ENCODE results near the gene THOC6.
"Not testable (repeated sequence)": the region's sequence is repeated elsewhere in the genome, so short reads cannot be mapped to it uniquely, and the experiment has no call there.

The THOC6 gene

DNA sequence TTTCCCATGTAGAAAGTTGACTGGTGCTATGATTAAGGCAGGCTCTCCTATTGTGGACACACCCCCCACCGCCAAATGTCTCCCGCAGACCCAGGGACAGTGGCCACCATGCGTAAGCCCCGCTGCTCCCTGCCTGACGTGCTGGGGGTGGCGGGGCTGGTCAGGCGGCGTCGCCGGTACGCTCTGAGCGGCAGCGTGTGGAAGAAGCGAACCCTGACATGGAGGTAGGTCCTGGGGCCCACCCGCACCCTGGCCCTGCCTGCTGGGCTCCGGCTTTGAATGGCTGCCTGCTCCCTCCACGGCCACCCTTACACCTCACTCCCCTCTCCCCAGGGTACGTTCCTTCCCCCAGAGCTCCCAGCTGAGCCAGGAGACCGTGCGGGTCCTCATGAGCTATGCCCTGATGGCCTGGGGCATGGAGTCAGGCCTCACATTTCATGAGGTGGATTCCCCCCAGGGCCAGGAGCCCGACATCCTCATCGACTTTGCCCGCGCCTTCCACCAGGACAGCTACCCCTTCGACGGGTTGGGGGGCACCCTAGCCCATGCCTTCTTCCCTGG lies 26.2 kb downstream of the THOC6 start:
- no peak overlapping the region for H2BK120ac ChIP-seq (ENCODE audit: low read depth, low read length)
- no peaks in the 10 kb centered on the region for H3K79me2 ChIP-seq (ENCODE audit: control insufficient read depth, insufficient read depth, low read length)
- H2AK5ac ChIP-seq (ENCODE audit: low read length), result no peak overlapping the region
- no peak overlapping the region for H3K18ac ChIP-seq (ENCODE audit: low read length)
- no peak overlapping the region for H3K56ac ChIP-seq (ENCODE audit: low read length)
- H3K36me3 ChIP-seq (ENCODE audit: control insufficient read depth, insufficient read depth, low read length), result no peaks in the 10 kb centered on the region
- H3K9ac ChIP-seq (ENCODE audit: low read length), result no peak overlapping the region
- H4K8ac ChIP-seq (ENCODE audit: low read depth, low read length), result no peak overlapping the region
- H4K5ac ChIP-seq (ENCODE audit: low read length), result no peak overlapping the region
- H3K4ac ChIP-seq (ENCODE audit: low read depth, low read length), result no peak overlapping the region
- no peaks in the 10 kb centered on the region for H3K4me1 ChIP-seq (ENCODE audit: control insufficient read depth, low read depth, low read length)
- no peak overlapping the region for H2BK5ac ChIP-seq (ENCODE audit: low read length)
- no peak overlapping the region for H2BK15ac ChIP-seq (replicated peaks; ENCODE audit: low read depth)
- H3K4me3 ChIP-seq (ENCODE audit: low read length), result no peak overlapping the region
- H3K79me1 ChIP-seq (ENCODE audit: low read length), result no peaks in the 10 kb centered on the region
- H3K4me2 ChIP-seq (ENCODE audit: low read length), result no peak overlapping the region
- peaks cover 4% of the 10 kb centered on the region for H3K27me3 ChIP-seq (ENCODE audit: insufficient read depth, low read length, poor library complexity)
- WGBS (ENCODE audit: extremely low coverage, insufficient coverage, low lambda C conversion rate), result no CpG with 5 or more reads among the region's 26 CpGs
- H3K23ac ChIP-seq (ENCODE audit: low read length), result no peak overlapping the region
- no peak overlapping the region for H3K27ac ChIP-seq (ENCODE audit: low read depth, low read length)
- DNase-seq, result no peak

DNA sequence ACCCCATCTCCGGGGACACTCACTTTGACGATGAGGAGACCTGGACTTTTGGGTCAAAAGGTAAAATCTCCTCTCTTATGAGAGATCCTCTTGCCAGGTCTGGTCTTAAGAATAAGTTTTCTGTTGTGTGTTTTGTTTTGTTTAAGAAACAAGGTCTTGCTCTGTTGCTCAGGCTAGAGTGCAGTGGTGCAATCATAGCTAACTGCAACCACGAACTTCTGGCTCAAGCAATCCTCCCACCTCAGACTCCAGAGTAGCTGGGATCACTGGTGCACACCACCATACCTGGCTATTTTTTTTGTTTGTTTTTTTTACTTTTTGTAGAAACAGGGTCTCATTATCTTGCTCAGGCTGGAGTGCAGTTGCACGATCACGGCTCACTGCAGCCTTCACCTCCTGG lies 26.7 kb downstream of the THOC6 start:
- no peaks in the 10 kb centered on the region for H3K4me1 ChIP-seq (ENCODE audit: control insufficient read depth, low read depth, low read length)
- H3K4me2 ChIP-seq (ENCODE audit: low read length), result no peak overlapping the region
- H3K56ac ChIP-seq (ENCODE audit: low read length), result no peak overlapping the region
- H4K5ac ChIP-seq (ENCODE audit: low read length), result no peak overlapping the region
- no peak overlapping the region for H3K9ac ChIP-seq (ENCODE audit: low read length)
- H3K4me3 ChIP-seq (ENCODE audit: low read length), result no peak overlapping the region
- no peaks in the 10 kb centered on the region for H3K36me3 ChIP-seq (ENCODE audit: control insufficient read depth, insufficient read depth, low read length)
- no peak overlapping the region for H2BK5ac ChIP-seq (ENCODE audit: low read length)
- DNase-seq, result no peak
- no peak overlapping the region for H4K8ac ChIP-seq (ENCODE audit: low read depth, low read length)
- no peak overlapping the region for H3K18ac ChIP-seq (ENCODE audit: low read length)
- H3K4ac ChIP-seq (ENCODE audit: low read depth, low read length), result no peak overlapping the region
- H3K79me1 ChIP-seq (ENCODE audit: low read length), result no peaks in the 10 kb centered on the region
- peaks cover 4% of the 10 kb centered on the region for H3K27me3 ChIP-seq (ENCODE audit: insufficient read depth, low read length, poor library complexity)
- H3K79me2 ChIP-seq (ENCODE audit: control insufficient read depth, insufficient read depth, low read length), result no peaks in the 10 kb centered on the region
- no CpG with 5 or more reads among the region's 5 CpGs for WGBS (ENCODE audit: extremely low coverage, insufficient coverage, low lambda C conversion rate)
- H3K27ac ChIP-seq (ENCODE audit: low read depth, low read length), result no peak overlapping the region
- no peak overlapping the region for H2BK120ac ChIP-seq (ENCODE audit: low read depth, low read length)
- H3K23ac ChIP-seq (ENCODE audit: low read length), result no peak overlapping the region
- no peak overlapping the region for H2BK15ac ChIP-seq (replicated peaks; ENCODE audit: low read depth)
- H2AK5ac ChIP-seq (ENCODE audit: low read length), result no peak overlapping the region

DNA sequence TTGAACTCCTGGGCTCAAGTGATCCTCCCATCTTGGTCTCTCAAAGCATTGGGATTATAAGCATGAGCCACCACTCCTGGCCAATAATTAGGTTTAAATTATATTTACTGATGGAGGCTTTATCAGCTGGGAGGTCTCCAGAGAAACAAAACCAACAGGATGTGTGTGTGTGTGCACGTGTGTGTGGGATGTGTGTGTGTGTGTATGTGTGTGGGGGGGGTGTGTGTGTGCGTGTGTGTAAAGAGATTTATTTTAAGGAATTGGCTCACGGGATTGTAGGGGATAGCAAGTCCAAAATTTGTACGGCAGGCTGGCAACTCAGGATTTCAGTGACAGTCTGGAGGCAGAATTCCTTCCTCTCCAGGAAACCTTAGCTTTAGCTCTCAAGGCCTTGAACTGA lies 27.2 kb downstream of the THOC6 start:
- Histone ChIP-seq H4K8ac (ENCODE audit: low read depth, low read length) (no peak overlapping the region), H3K4me1 (ENCODE audit: control insufficient read depth, low read depth, low read length) (no peaks in the 10 kb centered on the region), H2BK120ac (ENCODE audit: low read depth, low read length) (no peak overlapping the region), H3K4me2 (ENCODE audit: low read length) (no peak overlapping the region), H3K56ac (ENCODE audit: low read length) (no peak overlapping the region), H3K27ac (ENCODE audit: low read depth, low read length) (no peak overlapping the region), H3K9ac (ENCODE audit: low read length) (no peak overlapping the region), H3K4ac (ENCODE audit: low read depth, low read length) (no peak overlapping the region), H3K36me3 (ENCODE audit: control insufficient read depth, insufficient read depth, low read length) (no peaks in the 10 kb centered on the region), H3K23ac (ENCODE audit: low read length) (no peak overlapping the region), H2BK5ac (ENCODE audit: low read length) (no peak overlapping the region), H2BK15ac (replicated peaks; ENCODE audit: low read depth) (no peak overlapping the region), H4K5ac (ENCODE audit: low read length) (no peak overlapping the region), H3K79me1 (ENCODE audit: low read length) (no peaks in the 10 kb centered on the region), H3K4me3 (ENCODE audit: low read length) (no peak overlapping the region), H3K18ac (ENCODE audit: low read length) (no peak overlapping the region), H3K79me2 (ENCODE audit: control insufficient read depth, insufficient read depth, low read length) (no peaks in the 10 kb centered on the region), H2AK5ac (ENCODE audit: low read length) (no peak overlapping the region), H3K27me3 (ENCODE audit: insufficient read depth, low read length, poor library complexity) (peaks cover 4% of the 10 kb centered on the region)
- WGBS (ENCODE audit: extremely low coverage, insufficient coverage, low lambda C conversion rate), result 100% methylated on average over 2 of the region's 4 CpGs
- DNase-seq, result no peak

DNA sequence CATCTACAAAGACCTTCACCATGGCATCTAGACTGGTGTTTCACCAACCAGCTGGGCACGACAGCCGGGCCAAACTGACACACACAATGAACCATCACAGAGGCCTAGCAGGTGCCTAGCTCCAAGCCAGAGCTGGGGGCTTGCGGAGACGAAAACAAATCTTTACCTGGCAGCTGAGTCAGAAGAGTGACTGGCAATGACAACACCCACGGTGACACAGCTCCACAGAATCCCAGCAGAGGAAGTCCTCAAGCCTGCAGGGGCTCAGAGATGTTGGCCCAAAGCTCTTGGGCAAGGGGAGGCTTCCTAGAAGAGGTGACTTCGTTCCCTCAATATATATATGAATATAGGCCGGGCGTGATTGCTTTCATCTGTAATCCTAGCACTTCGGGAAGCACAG lies 27.7 kb downstream of the THOC6 start:
- H3K4ac ChIP-seq (ENCODE audit: low read depth, low read length), result no peak overlapping the region
- no peak overlapping the region for H4K5ac ChIP-seq (ENCODE audit: low read length)
- no peaks in the 10 kb centered on the region for H3K79me1 ChIP-seq (ENCODE audit: low read length)
- no CpG with 5 or more reads among the region's 9 CpGs for WGBS (ENCODE audit: extremely low coverage, insufficient coverage, low lambda C conversion rate)
- no peaks in the 10 kb centered on the region for H3K4me1 ChIP-seq (ENCODE audit: control insufficient read depth, low read depth, low read length)
- H2AK5ac ChIP-seq (ENCODE audit: low read length), result no peak overlapping the region
- H3K79me2 ChIP-seq (ENCODE audit: control insufficient read depth, insufficient read depth, low read length), result no peaks in the 10 kb centered on the region
- H3K9ac ChIP-seq (ENCODE audit: low read length), result no peak overlapping the region
- H2BK5ac ChIP-seq (ENCODE audit: low read length), result no peak overlapping the region
- H2BK15ac ChIP-seq (replicated peaks; ENCODE audit: low read depth), result no peak overlapping the region
- DNase-seq, result no peak
- no peak overlapping the region for H3K56ac ChIP-seq (ENCODE audit: low read length)
- H3K18ac ChIP-seq (ENCODE audit: low read length), result no peak overlapping the region
- H3K4me3 ChIP-seq (ENCODE audit: low read length), result no peak overlapping the region
- H3K36me3 ChIP-seq (ENCODE audit: control insufficient read depth, insufficient read depth, low read length), result no peaks in the 10 kb centered on the region
- H4K8ac ChIP-seq (ENCODE audit: low read depth, low read length), result no peak overlapping the region
- peaks cover 4% of the 10 kb centered on the region for H3K27me3 ChIP-seq (ENCODE audit: insufficient read depth, low read length, poor library complexity)
- H3K23ac ChIP-seq (ENCODE audit: low read length), result no peak overlapping the region
- no peak overlapping the region for H3K27ac ChIP-seq (ENCODE audit: low read depth, low read length)
- no peak overlapping the region for H3K4me2 ChIP-seq (ENCODE audit: low read length)
- H2BK120ac ChIP-seq (ENCODE audit: low read depth, low read length), result no peak overlapping the region

DNA sequence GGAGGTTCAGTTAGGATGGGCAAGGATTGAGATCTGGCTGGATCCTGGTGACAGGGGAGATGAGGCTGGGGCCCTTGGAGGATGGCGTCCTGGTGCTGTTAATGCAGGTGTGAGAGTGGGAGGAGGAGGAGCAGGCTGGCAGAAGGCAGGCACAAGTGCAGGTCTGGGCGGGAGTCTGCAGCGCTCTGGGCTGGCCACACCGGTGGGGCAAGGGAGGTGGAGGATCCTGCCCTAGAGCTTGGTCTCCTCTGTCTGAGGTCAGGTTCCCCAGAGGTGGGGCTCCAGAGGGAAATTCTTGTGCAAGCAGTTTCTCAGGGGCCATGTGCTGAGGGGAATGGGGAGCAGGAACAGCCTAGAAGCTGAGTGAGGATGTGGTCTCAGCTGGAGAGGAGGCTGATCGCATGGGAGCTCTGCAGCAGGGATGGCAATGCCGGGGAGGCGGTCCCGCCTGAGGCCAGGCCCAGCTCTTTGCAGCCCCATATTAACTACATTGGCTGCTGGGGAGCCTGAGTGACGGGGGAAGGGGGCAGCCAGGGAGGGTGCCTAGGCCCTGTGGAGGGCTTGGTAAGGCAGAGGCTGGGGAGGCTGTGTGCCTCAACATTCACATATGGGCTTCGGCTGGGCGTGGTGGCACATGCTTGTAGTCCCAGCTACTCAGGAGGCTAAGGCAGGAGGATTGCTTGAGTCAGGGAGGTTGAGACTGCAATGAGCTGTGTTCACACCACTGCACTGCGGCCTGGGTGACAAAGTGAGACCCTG lies 28.9 kb downstream of the THOC6 start:
- not testable (repeated sequence) for H3K23ac ChIP-seq (ENCODE audit: low read length); H2BK15ac ChIP-seq (replicated peaks; ENCODE audit: low read depth); H3K79me2 ChIP-seq (ENCODE audit: control insufficient read depth, insufficient read depth, low read length); H3K27me3 ChIP-seq (ENCODE audit: insufficient read depth, low read length, poor library complexity); H3K56ac ChIP-seq (ENCODE audit: low read length); H3K18ac ChIP-seq (ENCODE audit: low read length); H3K36me3 ChIP-seq (ENCODE audit: control insufficient read depth, insufficient read depth, low read length); H2AK5ac ChIP-seq (ENCODE audit: low read length); H4K5ac ChIP-seq (ENCODE audit: low read length); DNase-seq; H3K4me2 ChIP-seq (ENCODE audit: low read length); H4K8ac ChIP-seq (ENCODE audit: low read depth, low read length); H3K4ac ChIP-seq (ENCODE audit: low read depth, low read length); H2BK5ac ChIP-seq (ENCODE audit: low read length); H3K4me3 ChIP-seq (ENCODE audit: low read length); H2BK120ac ChIP-seq (ENCODE audit: low read depth, low read length); H3K79me1 ChIP-seq (ENCODE audit: low read length); H3K9ac ChIP-seq (ENCODE audit: low read length); H3K4me1 ChIP-seq (ENCODE audit: control insufficient read depth, low read depth, low read length); H3K27ac ChIP-seq (ENCODE audit: low read depth, low read length)
- no CpG with 5 or more reads among the region's 12 CpGs for WGBS (ENCODE audit: extremely low coverage, insufficient coverage, low lambda C conversion rate)

DNA sequence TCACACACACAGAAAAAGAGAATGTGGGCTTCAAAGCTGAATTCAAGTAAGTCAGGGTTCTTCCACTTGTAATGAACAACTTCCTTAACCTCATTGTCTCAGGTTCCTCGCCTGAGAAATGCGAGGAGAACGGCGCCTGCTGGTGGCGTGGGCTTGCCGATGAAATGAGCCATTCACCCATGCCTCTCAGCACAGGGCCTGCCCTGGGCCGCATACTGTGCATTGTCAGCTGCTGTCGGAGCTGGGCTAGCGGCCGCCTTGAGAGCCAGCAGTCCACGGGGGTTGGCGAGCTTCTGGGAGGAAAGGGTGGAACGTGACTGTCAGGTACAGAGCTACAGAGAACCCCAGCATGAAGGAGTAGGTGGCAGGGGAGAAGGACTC lies 29.5 kb downstream of the THOC6 start:
- DNase-seq; H3K79me2 ChIP-seq (ENCODE audit: control insufficient read depth, insufficient read depth, low read length); H3K4me2 ChIP-seq (ENCODE audit: low read length); H3K27ac ChIP-seq (ENCODE audit: low read depth, low read length); H3K4me1 ChIP-seq (ENCODE audit: control insufficient read depth, low read depth, low read length); H2BK15ac ChIP-seq (replicated peaks; ENCODE audit: low read depth); H3K18ac ChIP-seq (ENCODE audit: low read length); H3K56ac ChIP-seq (ENCODE audit: low read length); H3K9ac ChIP-seq (ENCODE audit: low read length); H3K36me3 ChIP-seq (ENCODE audit: control insufficient read depth, insufficient read depth, low read length); H2BK5ac ChIP-seq (ENCODE audit: low read length); H3K23ac ChIP-seq (ENCODE audit: low read length); H4K8ac ChIP-seq (ENCODE audit: low read depth, low read length); H4K5ac ChIP-seq (ENCODE audit: low read length); H2BK120ac ChIP-seq (ENCODE audit: low read depth, low read length); H3K4me3 ChIP-seq (ENCODE audit: low read length); H3K27me3 ChIP-seq (ENCODE audit: insufficient read depth, low read length, poor library complexity); H3K4ac ChIP-seq (ENCODE audit: low read depth, low read length); H3K79me1 ChIP-seq (ENCODE audit: low read length); H2AK5ac ChIP-seq (ENCODE audit: low read length): not testable (repeated sequence)
- no CpG with 5 or more reads among the region's 13 CpGs for WGBS (ENCODE audit: extremely low coverage, insufficient coverage, low lambda C conversion rate)

Data from mesendoderm (in vitro differentiated cells).